ENCODE results near the gene BAG1.

DNA sequence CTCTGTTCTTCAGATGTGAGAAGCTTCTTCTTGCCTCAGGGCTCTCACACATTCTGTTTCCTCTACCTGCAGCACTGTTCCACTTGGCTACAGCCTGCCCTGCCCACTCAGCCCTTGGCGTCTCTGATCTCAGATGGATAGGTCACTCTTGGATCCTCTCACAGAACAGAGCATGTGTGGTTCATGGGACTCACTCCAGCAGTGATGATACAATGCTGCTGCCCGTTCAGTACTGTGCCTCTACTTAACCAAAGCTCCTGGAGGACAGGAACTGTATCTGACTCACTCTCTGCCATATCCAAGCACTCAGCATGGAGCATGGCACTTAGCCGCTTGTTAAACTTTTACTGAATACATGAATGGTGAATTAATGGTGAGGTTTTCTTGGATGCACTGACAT lies 27.9 kb downstream of the BAG1 start:
- TF ChIP-seq, protein P1, sequence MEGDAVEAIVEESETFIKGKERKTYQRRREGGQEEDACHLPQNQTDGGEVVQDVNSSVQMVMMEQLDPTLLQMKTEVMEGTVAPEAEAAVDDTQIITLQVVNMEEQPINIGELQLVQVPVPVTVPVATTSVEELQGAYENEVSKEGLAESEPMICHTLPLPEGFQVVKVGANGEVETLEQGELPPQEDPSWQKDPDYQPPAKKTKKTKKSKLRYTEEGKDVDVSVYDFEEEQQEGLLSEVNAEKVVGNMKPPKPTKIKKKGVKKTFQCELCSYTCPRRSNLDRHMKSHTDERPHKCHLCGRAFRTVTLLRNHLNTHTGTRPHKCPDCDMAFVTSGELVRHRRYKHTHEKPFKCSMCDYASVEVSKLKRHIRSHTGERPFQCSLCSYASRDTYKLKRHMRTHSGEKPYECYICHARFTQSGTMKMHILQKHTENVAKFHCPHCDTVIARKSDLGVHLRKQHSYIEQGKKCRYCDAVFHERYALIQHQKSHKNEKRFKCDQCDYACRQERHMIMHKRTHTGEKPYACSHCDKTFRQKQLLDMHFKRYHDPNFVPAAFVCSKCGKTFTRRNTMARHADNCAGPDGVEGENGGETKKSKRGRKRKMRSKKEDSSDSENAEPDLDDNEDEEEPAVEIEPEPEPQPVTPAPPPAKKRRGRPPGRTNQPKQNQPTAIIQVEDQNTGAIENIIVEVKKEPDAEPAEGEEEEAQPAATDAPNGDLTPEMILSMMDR (IDR thresholded peaks at IDR 0.05), result no peak
- TF ChIP-seq POLR2A (IDR thresholded peaks at IDR 0.05), result no peak
